Activated CD4-positive, alpha-beta T cell treated with anti-CD3 and anti-CD28 coated beads for 1 hour (primary cell): ENCODE results near the gene PTGDS.

ENCODE experiments used
- DNase-seq: peaks from one replicate; pipeline ENCODE4 v3.0.0-alpha.2; 2020

PTGDS gene

DNA sequence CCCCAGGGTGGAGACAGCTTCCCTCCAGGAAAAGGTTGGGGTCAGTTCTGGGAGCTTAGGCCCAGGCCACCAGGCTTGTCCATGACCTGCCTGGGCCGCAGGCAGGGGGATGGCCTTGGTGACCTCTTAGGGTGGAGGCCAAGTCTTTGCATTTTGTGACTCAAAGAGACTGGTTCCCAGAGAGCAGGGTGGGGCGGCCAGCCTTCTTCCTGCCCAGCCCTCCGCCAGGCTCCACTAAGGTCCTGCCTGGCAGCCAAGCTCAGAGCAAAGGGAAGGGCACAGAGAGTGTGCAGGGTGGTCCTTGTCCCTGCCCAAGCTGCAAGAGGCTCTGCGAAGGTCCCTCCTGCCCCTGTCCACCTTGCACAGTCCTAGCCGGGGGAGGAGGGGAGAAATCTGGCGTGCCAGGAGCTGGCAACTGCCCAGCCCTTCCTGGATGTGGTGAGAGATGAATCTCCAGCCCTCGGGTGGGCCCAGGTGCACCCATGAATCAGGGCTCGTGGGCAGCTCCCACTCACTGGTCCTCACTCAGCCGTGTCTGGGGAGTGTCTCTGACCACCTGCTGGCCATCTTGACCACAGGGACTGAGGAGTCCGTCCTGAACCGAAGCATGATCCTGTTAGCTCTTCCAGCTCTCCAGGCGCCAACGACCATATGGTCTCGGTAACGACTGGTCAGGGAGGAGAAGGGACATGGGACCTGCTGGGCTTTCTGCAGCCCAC, 2.3 kb upstream of the PTGDS start:
- DNase-seq = no peak

- no peak for DNase-seq
Measured at GRCh38 chr9:136975644-136976043, 1.7 kb upstream of the PTGDS start.

GRCh38 chr9:136977649-136978072, 357 bp downstream of the PTGDS start:
- no peak for DNase-seq

GRCh38 chr9:136978073-136978864, 965 bp downstream of the PTGDS start:
- peak; percentile 52 for DNase-seq

- DNase-seq = no peak
Measured at GRCh38 chr9:136978865-136979544, 1.7 kb downstream of the PTGDS start.

DNA sequence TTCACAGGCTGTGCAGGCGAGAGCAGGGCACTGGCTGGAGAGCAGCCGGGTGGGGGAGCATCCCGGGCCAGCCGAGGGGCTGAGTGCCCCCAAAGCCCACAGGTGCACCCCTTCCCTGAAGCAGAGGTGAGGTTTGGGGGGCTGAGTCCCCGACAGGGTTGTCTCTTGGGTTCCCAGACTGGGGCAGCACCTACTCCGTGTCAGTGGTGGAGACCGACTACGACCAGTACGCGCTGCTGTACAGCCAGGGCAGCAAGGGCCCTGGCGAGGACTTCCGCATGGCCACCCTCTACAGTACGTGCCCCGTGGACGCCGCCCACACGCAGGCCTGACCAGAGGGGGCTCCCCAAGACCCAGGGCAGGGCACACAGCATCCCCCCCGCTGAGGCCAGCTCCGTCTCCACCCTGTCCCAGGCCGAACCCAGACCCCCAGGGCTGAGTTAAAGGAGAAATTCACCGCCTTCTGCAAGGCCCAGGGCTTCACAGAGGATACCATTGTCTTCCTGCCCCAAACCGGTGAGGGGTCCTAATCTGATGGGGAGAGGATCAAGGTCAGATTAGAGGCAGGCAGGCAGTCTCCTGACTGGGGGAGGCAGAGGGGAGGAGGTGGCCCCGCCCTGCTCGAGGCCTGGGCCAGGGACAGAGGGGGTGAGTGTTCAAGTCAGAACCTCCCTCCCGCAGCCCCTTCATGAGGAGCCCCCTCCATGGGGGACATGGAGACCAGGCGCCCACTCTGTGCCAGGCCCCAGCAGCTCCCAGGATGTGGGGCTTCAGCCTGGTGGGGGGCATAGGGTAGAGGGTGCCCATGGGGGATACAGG, 2.7 kb downstream of the PTGDS start:
- DNase-seq = no peak

DNA sequence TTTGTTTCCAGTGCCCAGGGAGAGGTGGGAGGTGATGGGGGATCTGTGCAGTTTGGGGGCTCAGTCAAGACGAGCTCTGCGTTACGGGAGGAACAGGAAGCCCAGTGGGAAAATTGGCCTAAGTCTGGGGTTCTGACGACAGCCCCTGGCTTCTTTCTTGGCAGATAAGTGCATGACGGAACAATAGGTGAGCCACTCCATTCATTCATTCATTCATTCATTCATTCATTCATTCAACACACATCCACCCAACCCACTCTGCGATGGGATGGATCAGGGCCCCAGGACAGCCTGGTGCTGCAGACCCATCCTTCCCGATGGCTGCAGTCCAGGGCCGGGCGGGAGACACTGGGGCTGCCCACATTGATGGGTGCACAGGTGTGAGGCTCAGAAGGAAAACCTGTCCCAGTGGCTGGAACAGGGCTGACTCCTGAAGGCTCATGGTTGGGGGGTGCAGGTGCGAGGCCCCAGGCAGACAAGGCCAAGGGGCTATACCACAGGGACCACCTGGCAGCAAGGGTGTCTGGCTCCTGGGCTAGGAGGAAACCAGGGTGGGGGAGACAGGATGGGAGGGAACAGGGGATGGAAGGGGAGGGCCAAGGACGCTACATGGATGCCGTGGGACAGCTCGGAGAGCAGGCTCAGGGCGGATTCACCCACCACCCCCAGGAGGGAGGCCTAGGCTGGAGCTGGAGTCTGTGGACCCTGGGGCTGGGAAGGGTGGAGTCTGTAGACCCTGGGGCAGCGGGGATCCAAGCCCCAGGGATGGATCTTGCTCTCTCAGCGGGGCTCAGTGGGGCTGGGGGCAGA, 3.6 kb downstream of the PTGDS start:
- no peak for DNase-seq

- DNase-seq = no peak
Measured at GRCh38 chr9:136981588-136982231, 4.4 kb downstream of the PTGDS start.

DNA sequence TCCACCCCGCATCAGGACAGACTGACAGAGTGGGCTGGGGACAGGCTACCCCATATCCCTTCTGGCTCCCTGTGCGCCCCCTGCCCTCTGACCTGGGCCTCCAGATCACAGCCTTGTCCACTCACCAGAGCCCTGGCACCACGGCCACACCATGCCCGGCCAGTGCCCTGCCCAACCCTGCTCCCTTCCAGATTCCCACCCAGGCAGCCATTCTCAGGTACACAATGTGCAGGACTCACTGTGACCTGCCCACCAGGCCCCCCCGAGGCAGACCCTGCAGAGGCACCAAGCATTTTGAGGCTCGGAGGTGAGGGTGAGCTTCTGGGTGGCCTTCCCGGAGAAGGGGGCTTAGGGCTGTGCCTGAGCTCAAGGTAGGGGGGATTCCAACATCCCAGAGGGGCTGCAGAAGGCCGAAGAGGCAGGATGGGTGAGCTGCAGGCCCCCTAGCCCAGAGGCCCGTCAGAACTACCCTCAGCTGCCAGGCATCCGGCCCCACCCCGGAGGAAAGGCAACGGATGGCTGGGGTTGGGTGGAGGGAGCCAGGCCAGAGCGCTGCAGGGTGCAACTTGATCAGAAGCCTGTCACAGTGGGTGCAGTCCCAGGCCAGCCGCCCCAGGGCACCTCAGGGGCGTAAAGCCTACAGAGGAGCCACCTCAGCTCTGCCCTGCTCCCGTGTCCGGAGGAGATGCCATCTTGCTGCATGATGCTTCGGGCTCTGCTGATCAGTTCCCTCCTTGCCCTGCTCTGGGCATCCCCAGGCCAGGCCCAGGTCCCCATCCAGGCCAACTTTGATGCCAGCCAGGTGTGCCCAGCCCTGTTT, 5.1 kb downstream of the PTGDS start, which contains the start of gene LCNL1:
Gene LCNL1, plus strand, starts transcription at position 762 of the 820 bp plus-strand sequence. CDS start 594 bp downstream, outside the sequence.
- DNase-seq = no peak

DNA sequence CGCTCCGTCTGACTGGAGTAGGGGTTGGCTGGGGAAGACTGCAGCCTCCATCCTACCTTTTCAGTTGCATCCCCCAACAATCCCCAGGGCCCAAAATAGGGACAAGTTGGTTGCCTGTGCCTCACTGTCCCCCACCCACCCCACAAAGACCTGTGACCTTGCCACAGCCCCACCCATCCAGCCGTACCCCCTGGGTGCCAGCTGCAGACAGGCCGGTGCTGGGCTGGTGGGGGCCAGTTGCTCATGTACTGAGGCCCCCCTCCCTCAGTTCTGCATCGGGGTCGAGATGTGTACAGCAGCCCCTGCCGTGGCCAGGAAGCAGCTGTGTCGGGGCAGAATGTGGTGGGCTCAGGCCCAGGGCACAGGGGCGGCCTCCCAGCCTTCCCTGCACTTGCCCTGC, 5.9 kb downstream of the PTGDS start:
- DNase-seq = no peak

DNA sequence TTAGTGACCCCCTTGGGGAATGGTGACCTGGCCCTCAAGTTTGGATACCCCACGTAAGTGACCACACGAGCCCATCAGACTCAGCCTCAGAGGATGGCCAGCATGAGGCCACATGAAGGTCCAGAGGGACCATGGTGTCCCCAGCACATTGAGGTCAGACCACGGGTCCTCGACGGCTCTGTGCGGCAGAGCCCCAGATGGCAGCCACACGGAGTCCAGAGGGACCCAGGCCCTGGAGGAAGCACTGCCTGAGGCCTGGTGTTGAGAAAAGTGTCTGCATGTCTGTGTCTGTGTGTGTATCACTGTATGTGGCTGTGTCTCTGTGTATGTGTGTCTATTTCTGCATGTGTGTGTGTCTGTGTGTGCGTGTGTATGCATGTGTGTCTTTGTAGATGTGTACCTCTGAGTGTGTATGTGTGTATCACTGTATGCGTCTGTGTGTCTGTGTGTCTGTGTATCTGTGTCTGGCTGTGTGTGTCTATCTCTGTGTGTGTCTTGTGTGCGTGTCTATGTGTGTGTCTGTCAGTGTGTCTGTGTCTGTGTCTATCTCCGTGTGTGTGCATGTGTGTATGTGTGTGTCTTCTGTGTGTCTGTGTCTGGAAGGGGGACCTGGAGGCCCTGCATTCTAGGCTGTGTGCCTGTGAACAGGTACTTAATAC, 6.5 kb downstream of the PTGDS start:
- no peak for DNase-seq

DNA sequence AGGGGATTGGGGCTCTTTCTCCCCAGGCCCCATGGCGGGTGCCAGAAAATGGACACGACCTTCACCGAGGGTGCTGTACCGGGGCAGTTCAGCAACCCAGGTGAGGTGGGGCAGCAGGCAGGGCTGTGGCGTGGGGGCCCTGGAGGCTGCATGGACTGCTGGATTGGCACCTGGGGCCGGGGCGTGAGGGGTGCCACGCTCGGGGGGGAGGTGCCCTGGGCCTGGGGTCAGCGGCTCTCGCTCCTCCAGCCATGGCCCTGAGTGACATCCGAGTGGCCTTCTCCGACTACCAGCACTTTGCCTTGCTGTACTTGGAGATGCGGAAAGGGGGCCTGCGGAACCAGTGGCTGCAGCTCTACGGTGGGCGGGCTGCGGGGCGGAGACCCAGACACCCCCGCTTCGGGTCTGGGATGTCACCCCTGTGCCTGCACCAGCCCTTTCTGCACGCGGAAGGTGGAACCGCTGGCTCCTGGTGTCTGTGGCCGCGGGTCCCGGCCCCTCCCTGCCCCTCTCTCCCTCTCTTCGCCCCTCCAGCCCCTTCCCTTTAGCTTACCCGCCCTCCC, 7.2 kb downstream of the PTGDS start:
- no peak for DNase-seq

GRCh38 chr9:136985027-136985602, 7.8 kb downstream of the PTGDS start:
- no peak for DNase-seq

GRCh38 chr9:136985853-136986252, 8.5 kb downstream of the PTGDS start:
- no peak for DNase-seq

DNA sequence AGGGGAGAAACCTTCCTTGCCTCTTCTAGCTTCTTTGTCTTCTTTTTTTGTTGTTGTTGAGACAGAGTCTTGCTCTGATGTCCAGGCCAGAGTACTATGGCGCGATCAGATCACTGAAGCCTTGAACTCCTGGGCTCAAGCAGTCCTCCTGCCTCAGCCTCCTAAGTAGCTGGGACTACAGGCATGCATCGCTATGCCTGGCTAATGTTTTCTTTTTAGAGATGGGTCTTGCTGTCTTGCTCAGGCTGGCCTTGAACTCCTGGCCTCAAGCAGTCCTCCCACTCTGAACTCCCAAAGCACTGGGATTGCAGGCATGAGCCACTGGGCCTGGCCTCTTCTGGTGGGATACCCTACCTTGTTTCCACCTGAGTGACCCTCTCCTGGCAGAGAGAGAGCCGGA, 11.6 kb downstream of the PTGDS start:
- DNase-seq = no peak

- DNase-seq = no peak
Measured at GRCh38 chr9:136990242-136990911, 13.1 kb downstream of the PTGDS start.

DNA sequence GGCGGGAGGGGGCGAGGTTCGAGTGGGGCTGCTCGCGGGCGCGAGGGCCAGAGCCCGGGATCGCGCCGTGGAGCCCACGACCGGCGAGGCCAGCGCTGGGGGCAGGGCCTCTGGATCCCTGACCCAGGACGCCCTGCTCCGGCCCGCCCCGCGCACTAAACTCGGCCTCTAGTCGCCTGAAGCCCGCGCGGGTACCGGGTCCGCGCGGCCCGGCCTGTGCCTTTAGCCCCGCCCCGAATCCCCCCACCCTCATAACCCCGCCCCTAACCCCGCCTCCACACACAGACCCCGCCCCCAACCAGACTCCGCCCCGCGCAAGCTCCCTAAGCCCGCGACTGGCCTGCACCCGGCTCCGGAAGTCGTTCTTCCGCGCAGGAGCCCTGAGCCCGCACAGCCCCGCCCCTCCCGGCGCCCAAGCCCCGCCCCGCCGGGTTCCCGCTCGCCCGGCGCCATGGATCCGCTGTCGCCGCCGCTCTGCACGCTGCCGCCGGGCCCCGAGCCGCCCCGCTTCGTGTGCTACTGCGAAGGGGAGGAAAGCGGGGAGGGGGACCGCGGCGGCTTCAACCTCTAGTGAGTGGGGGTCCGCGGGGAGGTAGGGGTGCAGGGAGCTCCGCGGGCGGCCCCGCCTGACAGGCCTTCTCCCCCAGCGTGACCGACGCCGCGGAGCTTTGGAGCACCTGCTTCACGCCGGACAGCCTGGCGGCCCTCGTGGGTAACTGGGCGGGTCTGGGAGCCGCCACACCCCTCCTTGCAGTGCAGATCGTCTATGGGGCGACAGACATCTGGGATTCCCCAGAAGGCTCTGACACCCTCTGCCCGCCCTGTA, 14.9 kb downstream of the PTGDS start, which contains the start of gene PAXX:
Gene PAXX, plus strand, starts transcription at position 430 of the 826 bp plus-strand sequence. Its CDS starts 22 bp downstream, at position 452.
- DNase-seq = peak; percentile 87
